SIG-M5 (cell line): ENCODE data around the gene KYAT1.
"Not testable (repeated sequence)": the region's sequence is repeated elsewhere in the genome, so short reads cannot be mapped to it uniquely, and the experiment has no call there.

ENCODE experiments used
- DNase-seq: peaks from one replicate; lab custom pipeline; 2025; lab: John Stamatoyannopoulos, UW

Gene KYAT1

GRCh38 chr9:128885376-128885775 lies 3.6 kb upstream of the KYAT1 start:
- DNase-seq = no peak

DNA sequence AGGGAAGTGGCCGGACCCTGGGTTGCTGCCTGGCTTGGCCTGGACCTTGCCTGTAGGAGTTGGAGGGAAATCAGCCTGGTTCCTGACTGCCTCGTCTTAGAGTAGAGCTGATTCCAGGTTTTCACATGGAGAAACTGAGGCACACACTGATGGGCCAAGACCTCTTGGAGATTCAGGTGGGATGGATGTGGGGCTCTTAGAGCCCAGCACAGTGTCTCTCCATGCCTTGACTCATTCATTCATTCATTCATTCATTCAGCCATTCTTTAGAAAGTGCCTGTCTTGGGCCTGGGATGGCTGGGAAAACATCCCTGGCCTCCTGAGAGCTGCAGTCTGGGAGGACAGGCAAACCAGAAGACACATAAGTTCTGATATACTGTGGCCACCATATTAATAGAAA lies 2.4 kb upstream of the KYAT1 start:
- no peak for DNase-seq

- DNase-seq = no peak
Measured at GRCh38 chr9:128882677-128883603, 1.2 kb upstream of the KYAT1 start.

- no peak for DNase-seq
Measured at GRCh38 chr9:128877852-128878251, 3.9 kb downstream of the KYAT1 start.

DNA sequence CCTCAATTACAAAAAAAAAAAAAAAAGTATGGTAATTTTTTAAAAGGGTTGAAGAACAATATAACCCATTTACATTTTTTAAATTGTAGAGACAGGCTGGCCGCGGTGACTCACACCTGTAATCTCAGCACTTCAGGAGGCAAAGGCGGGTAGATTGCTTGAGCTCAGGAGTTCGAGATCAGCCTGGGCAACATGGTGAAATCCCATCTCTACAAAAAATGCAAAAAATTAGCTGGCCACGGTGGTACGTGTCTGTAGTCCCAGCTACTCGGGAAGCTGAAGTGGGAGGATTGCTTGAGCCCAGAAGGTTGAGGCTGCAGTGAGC lies 10.8 kb downstream of the KYAT1 start:
- not testable (repeated sequence) for DNase-seq

GRCh38 chr9:128870128-128870940 lies 11.4 kb downstream of the KYAT1 start:
- no peak for DNase-seq

DNA sequence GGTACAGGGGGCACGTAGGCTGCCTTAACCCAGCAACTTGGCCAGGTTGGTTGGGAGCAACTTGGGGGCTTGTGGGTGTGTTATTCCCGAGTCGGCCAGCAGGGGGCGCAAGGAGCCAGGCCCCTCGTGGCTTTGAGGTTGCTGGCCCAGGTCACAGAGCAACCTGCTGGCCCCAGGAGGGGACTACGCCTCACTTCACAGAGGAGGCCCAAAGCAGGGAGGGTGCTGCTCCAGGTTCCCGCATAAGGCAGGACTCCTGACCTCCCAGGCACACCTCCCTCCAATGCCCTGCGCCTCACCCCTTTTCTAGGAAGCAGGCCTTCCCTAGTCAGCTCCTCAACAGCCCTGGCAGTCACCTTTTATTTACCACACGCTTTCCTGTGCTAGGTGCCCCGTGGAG lies 18.1 kb downstream of the KYAT1 start:
- DNase-seq = no peak

DNA sequence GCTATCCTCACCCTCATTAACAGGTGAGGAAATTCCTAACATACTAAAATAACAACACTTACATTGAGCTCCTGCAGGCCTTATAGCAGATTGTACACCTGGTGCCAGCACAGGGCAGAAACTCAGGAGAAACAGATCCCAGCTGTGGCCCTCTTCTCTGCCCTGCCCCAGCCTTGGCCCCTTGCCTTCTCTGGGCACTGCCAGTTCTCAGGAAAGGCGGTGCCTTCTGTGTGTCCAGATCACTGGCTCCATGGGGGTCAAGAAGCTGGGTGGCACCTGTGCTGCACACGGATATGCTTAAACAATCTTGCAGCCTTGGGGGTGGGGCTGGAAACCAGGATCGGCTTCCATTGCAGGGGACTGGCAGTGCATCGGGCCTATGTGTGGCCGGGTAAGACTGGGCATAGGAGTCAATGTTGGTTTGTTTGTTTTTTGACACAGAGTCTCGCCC lies 19.3 kb downstream of the KYAT1 start:
- no peak for DNase-seq

DNA sequence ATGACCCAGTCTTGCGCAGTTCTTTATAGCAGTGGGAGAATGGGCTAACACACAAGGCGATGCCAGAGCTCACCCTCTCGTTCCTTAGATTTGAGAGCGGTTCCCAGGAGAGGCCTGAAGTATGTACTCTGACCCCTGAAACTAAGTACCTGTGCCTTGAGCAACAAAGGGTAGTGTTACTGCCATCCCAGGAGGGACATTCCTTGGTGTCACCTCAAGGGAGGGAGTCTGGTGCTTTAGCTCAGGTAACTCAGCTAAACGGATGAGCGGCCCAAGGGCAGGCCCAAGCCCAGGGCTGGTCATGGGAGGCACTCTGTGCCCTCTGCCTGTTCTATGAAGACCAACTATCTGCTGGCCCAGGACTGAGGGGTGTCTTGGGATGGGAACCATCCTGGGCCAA lies 20.2 kb downstream of the KYAT1 start:
- no peak for DNase-seq

DNA sequence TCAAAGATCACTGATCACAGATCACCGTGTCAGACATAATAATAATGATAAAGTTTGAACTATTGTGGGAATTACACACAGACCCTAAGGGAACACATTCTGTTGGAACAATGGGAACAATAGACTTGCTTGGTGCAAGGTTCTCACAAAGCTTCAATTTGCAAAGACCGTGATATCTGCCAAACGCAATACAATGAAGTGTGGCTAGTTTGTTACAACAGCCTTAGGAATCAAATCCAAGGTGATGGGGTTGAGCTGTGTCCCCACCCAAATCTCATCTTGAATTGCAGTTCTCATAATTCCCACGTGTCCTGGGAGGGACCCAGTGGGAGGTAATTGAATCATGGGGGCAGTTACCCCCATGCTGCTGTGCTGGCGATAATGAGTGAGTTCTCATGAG lies 20.8 kb downstream of the KYAT1 start:
- DNase-seq = no peak

GRCh38 chr9:128858476-128858875 lies 23.3 kb downstream of the KYAT1 start:
- DNase-seq = not testable (repeated sequence)

DNA sequence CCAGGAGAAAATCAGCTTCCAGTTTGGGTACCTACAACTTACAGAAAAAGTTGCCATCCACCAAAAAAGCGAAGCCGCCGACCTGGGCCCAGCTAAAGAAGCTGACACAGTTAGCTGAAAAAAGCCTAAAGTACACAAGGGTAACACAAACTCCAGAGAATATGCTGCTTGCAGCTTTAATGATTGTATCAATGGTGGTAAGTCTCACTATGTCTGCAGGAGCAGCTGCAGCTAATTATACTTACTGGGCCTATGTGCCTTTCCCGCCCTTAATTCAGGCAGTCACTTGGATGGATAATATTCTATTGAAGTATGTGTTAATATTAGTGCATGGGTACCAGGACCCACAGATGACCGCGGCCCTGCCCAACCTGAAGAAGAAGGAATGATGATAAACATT lies 27.3 kb downstream of the KYAT1 start:
- DNase-seq = not testable (repeated sequence)

GRCh38 chr9:128852646-128853045 lies 29.1 kb downstream of the KYAT1 start:
- not testable (repeated sequence) for DNase-seq

GRCh38 chr9:128851779-128852600 lies 29.8 kb downstream of the KYAT1 start:
- not testable (repeated sequence) for DNase-seq

- not testable (repeated sequence) for DNase-seq
Measured at GRCh38 chr9:128851024-128851423, 30.7 kb downstream of the KYAT1 start.

DNA sequence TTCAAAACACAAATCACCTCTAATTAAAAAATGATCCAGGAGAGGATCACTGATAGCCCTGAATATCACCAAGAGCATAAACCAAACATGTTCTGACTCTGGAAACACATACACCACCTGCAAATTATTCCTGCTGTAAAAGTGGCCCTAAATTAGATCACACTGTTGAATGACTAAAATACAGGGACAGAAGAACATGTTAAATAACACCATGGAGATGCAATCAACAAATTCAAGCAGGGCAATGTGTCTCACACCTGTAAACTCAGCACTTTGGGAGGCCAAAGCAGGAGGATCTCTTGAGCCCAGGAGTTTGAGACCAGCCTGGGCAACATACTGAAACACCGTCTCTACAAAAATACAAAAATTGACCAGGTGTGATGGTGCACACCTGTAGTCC lies 33.9 kb downstream of the KYAT1 start:
- DNase-seq = no peak

DNA sequence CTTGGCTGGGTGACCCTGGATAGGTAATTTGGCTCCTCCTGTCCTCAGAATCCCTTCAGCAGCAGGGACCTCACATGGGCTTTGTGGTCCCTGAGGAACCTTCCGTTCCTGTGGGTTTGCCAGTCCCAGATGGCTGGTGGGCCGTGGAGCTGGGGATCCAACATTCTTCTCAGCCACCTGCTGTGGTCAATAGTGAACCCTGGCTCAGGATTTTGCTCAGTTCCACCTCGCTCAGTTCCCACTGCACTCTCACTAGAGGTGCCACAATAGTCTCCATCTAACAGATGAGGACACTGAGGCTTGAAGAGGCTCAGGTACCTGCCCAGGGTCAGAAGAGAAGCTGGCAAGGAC lies 35.1 kb downstream of the KYAT1 start:
- DNase-seq = no peak

DNA sequence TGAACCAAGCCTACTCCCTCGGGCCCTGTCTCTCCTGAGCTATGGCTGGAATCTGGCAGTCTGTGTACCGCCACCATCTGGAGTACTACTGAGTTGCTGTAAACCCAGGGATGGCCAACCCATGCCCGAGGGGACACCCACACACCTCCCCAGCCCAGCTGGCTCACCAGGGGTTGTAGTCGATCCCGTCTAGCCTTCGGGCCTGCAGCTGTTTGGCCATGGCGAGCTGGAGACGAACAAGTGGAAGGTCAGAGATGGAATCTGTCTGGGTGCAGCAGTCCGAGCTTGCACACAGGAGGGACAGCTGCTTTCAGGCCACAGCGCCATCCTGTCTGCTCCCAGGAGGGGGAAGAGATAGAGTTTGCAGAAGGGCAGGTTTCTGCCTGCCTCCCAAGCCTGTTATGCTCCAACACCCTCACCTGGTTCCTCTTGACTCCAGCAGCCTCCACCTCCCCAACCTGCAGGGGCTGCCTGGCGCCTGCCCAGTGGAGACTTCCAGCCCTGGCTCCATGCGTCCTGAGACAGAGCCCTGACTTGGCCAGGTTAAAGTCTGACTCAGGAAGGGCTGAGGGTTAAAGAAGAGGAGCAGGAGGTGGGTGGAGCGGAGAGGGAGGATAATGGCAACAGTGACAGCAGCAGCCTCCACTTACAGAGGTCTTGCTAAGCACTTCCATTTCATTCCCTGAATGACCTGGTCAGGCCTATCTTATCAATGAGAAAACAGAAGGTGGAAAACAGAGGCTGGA lies 36.4 kb downstream of the KYAT1 start:
- no peak for DNase-seq

- DNase-seq = not testable (repeated sequence)
Measured at GRCh38 chr9:128843171-128843570, 38.6 kb downstream of the KYAT1 start.

GRCh38 chr9:128841694-128842492 lies 39.9 kb downstream of the KYAT1 start:
- DNase-seq = no peak

- no peak for DNase-seq
Measured at GRCh38 chr9:128840524-128840923, 41.2 kb downstream of the KYAT1 start.
